Body of pancreas (tissue), 4 donors: ENCODE results near the gene MID2. TPM values are rescaled to one million over a fixed set of nuclear protein-coding genes. Genes with fewer than 3 reads are reported as not detected.

Experiments used
- ATAC-seq: fragments of 150-250 bp; one replicate; pipeline ENCODE4 v1.9.1; 2016
- DNase-seq, 4 donors: peaks; one replicate each; pipeline ENCODE4 v3.0.0-alpha.2; 2019
- H3K27ac ChIP-seq, 4 donors: fragments of 200-600 bp; sonication (generic); 1 replicate in 3 of 4; 2 replicates in 1 of 4; pipeline versions ENCODE4 v1.5.1 to v1.6.1; 2016 to 2019; ENCODE audit warnings: mild to moderate bottlenecking in 1 of 4, mixed read lengths in 1 of 4, moderate library complexity in 1 of 4
- H3K27me3 ChIP-seq, 2 donors: fragments of 200-600 bp; sonication (generic); one replicate each; pipeline ENCODE4 v1.6.0; 2016; ENCODE audit warnings: mild to moderate bottlenecking in 1 of 2
- H3K36me3 ChIP-seq, 2 donors: fragments of 200-600 bp; sonication (generic); replicated peaks in 1 of 2; 2 replicates each; pipeline ENCODE4 v1.5.1; 2016; ENCODE audit warnings: low read depth in 2 of 2; ENCODE audit not compliant: insufficient read depth in 1 of 2
- H3K4me1 ChIP-seq: fragments of 200-600 bp; sonication (generic); one replicate; pipeline ENCODE4 v1.6.0; 2016
- H3K4me3 ChIP-seq, 2 donors: fragments of 200-600 bp; sonication (generic); 1 replicate in 1 of 2; 2 replicates in 1 of 2; pipeline ENCODE4 v1.5.1; 2016 to 2019
- H3K9me3 ChIP-seq, 3 donors: fragments of 200-600 bp; sonication (generic); 1 replicate in 2 of 3; 2 replicates in 1 of 3; pipeline ENCODE4 v1.5.1; 2016
- POLR2A ChIP-seq, 3 donors: fragments of 450-650 bp; IDR thresholded peaks; one replicate each; pipeline ENCODE4 v1.6.1; 2016; ENCODE audit warnings: antibody characterized with exemption in 3 of 3, mild to moderate bottlenecking in 2 of 3
- WGBS, 2 donors: methylation state at CpG; one replicate each; pipeline ENCODE4 v1.1.5; 2017; 5-methylcytosine and 5-hydroxymethylcytosine counted together
- intact Hi-C: fragments of 100-400 bp; cut with DNase I; formaldehyde crosslinking; loops from one replicate; pipeline ENCODE4 v1.15.1; 2023
- total RNA-seq, 2 donors: library from RNA; depleted of rRNA; stranded (reverse); fragments of >200 nt; gene quantifications; one replicate each; pipeline ENCODE4 v1.1.0, GENCODE V29; 2016
- TF ChIP-seq, protein P1 (sequence below), 7 experiments: fragments of 450-650 bp in 4 of 7; fragments of 200-600 bp in 3 of 7; sonication (generic) in 3 of 7; IDR thresholded peaks; one replicate each; pipeline ENCODE4 v1.5.1; 2016 to 2019; ENCODE audit warnings: antibody characterized with exemption in 7 of 7

MID2 gene
- total RNA-seq, 2 donors from 2014 or later, result 5.6 to 8.8 TPM

GRCh38 chrX:107823042-107823441, 2.6 kb upstream of the MID2 start:
- Histone ChIP-seq H3K27ac (no peak overlapping the region), H3K36me3 (no peaks in the 10 kb centered on the region), H3K27me3 (no peaks in the 10 kb centered on the region), H3K4me3 (no peak overlapping the region), H3K9me3 (no peaks in the 10 kb centered on the region), H3K4me1 (no peaks in the 10 kb centered on the region)
- ATAC-seq (no peak), DNase-seq (no peak)
- WGBS, 2 donors, result 80 to 92% methylated on average over 2 of the region's 2 CpGs
- TF ChIP-seq, protein P1, sequence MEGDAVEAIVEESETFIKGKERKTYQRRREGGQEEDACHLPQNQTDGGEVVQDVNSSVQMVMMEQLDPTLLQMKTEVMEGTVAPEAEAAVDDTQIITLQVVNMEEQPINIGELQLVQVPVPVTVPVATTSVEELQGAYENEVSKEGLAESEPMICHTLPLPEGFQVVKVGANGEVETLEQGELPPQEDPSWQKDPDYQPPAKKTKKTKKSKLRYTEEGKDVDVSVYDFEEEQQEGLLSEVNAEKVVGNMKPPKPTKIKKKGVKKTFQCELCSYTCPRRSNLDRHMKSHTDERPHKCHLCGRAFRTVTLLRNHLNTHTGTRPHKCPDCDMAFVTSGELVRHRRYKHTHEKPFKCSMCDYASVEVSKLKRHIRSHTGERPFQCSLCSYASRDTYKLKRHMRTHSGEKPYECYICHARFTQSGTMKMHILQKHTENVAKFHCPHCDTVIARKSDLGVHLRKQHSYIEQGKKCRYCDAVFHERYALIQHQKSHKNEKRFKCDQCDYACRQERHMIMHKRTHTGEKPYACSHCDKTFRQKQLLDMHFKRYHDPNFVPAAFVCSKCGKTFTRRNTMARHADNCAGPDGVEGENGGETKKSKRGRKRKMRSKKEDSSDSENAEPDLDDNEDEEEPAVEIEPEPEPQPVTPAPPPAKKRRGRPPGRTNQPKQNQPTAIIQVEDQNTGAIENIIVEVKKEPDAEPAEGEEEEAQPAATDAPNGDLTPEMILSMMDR (IDR thresholded peaks at IDR 0.05), result no peak
- no peak for TF ChIP-seq POLR2A (IDR thresholded peaks at IDR 0.05)
- intact Hi-C loops, result no loop called here

GRCh38 chrX:107823456-107823855, 2.2 kb upstream of the MID2 start:
- Histone ChIP-seq H3K27me3 (no peaks in the 10 kb centered on the region), H3K36me3 (no peaks in the 10 kb centered on the region), H3K9me3 (no peaks in the 10 kb centered on the region), H3K27ac (no peak overlapping the region), H3K4me3 (no peak overlapping the region), H3K4me1 (no peaks in the 10 kb centered on the region)
- no peak for DNase-seq
- TF ChIP-seq POLR2A (IDR thresholded peaks at IDR 0.05), result no peak
- TF ChIP-seq, protein P1 (IDR thresholded peaks at IDR 0.05), result no peak
- intact Hi-C loops, result no loop called here
- no peak for ATAC-seq
- 54 to 73% methylated on average over 1 of the region's 1 CpG for WGBS, 2 donors

- Histone ChIP-seq H3K36me3 (no peaks in the 10 kb centered on the region), H3K27me3 (no peaks in the 10 kb centered on the region), H3K4me3 (peak overlapping the region in 1 of 2 donors; percentile 10), H3K4me1 (no peaks in the 10 kb centered on the region), H3K9me3 (no peaks in the 10 kb centered on the region), H3K27ac (peak overlapping the region; percentile 59 to 91 (median 86))
- intact Hi-C loops, result no loop called here
- peak in 2 of 3 donors; percentile 43 to 52 for TF ChIP-seq POLR2A (IDR thresholded peaks at IDR 0.05)
- TF ChIP-seq, protein P1 (IDR thresholded peaks at IDR 0.05), result no peak
- DNase-seq (peak; percentile 32 to 50 (median 37)), ATAC-seq (peak; percentile 68)
- WGBS, 2 donors, result 1% methylated on average over 29 of the region's 100 CpGs; no CpG with 5 or more reads in 1 of the 2 donors
These were observed 768 bp downstream of the MID2 start for GRCh38 chrX:107826238-107827029.

- intact Hi-C loops, result no loop called here
- H3K27me3 ChIP-seq, result no peaks in the 10 kb centered on the region
- TF ChIP-seq, protein P1 (IDR thresholded peaks at IDR 0.05), result no peak
- 8 to 11% methylated on average over 13 of the region's 13 CpGs for WGBS, 2 donors
- no peaks in the 10 kb centered on the region for H3K36me3 ChIP-seq
- no peak overlapping the region for H3K4me3 ChIP-seq
- H3K4me1 ChIP-seq, result no peaks in the 10 kb centered on the region
- H3K9me3 ChIP-seq, result no peaks in the 10 kb centered on the region
- H3K27ac ChIP-seq, result peak overlapping the region; percentile 59 to 91 (median 86)
- DNase-seq (no peak), ATAC-seq (no peak)
These were observed 1.6 kb downstream of the MID2 start for GRCh38 chrX:107827030-107827831.
